ENCODE results near the gene EDARADD.

DNA sequence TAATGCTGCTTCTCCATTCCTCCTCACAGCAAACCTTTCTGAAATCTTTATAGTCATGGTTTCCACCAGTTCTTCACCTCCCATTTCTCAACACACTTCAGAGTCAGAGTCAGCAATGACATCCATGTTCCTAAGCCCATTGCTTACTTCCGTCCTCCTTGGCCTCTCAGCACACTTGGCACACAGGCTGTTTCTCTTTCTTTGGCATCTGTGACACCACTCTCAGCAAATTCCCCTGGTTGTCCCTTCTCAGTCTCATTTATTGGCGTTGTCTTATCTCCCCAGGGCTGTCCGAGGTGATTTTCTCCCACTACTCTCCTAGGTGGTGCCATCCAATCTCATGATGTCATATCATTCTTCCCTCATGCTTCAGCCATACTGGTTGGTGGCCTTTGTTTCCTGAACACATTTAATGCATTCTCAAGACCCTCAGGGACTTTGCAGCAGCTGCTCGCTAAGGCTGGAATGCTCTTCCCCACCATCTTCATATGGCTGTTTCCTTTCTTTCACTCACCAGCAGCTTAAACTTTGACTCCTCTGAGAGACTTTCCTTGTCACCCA, 126.4 kb downstream of the EDARADD start:
- TF ChIP-seq CTCF (conservative IDR thresholded peaks at IDR 0.05; ENCODE audit: low read length) = no peak
- no peak for TF ChIP-seq EZH2phosphoT487 (IDR thresholded peaks at IDR 0.05; ENCODE audit: borderline replicate concordance, low read depth, low read length)
